GM19438 (cell line): ENCODE results near the gene NAPB.
"Not testable (repeated sequence)": the region's sequence is repeated elsewhere in the genome, so short reads cannot be mapped to it uniquely, and the experiment has no call there.

ENCODE experiments used
- ATAC-seq: cut with Tn5 transposase; IDR thresholded peaks from one replicate; pipeline ENCODE4 v1.9.1; 2021; ENCODE audit warnings: low read depth; ENCODE audit not compliant: unreplicated experiment

The NAPB gene

DNA sequence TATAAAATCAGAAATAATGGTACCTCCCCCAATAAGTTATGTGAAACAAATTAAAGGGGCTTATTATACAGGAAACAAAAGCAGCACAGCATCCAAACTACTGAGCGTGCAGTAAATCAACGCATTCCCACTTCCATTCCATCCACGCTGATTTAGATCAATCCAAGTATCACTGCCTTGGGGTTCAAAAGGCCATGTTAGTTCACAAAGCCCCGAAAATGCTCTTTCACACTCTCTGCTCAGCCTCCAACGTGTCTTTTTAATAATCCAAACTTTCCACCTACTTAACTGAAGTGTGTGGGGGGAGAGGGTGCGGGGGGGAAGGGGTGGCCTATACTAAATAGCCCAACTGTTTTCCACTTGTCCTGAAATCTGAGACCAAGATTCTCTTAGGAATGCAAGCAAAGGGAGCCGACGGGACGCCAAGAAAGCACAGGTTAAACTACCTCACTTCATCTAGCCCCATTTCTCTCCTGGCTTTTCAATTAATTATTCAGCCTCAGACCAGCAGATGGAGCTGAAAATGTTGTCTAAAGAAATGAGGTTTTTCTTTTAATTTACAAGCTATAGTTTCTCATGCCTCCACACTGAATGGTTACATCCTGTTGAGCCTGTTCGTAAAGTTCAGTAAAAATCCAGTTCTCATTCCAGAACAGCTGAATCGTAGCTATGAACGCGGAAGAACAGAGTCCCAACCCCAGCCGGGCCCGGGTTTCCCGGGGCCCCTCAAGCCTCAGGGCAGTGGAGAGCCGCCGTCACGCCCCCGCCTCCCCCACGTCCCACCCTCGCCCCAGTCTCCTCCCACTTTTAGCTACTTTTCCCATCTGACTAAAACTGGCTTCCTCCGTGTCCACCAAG lies 71.7 kb downstream of the NAPB start:
- ATAC-seq: peak; percentile 48

DNA sequence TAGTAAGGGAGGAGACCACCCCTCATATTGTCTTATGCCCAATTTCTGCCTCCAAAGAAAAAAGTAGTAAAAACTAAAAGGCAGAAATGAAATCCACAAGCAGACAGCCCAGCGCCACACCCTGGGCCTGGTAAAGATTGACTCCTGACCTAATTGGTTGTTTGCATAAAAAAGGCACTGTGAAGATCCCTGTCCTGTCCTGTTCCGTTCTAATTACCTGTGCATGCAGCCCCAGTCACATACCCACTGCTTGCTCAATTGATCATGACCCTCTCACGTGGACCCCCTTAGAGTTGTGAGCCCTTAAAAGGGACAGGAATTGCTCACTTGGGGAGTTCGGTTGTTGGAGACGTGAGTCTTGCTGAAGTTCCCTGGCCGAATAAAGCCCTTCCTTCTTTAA lies 72.8 kb downstream of the NAPB start:
- not testable (repeated sequence) for ATAC-seq

DNA sequence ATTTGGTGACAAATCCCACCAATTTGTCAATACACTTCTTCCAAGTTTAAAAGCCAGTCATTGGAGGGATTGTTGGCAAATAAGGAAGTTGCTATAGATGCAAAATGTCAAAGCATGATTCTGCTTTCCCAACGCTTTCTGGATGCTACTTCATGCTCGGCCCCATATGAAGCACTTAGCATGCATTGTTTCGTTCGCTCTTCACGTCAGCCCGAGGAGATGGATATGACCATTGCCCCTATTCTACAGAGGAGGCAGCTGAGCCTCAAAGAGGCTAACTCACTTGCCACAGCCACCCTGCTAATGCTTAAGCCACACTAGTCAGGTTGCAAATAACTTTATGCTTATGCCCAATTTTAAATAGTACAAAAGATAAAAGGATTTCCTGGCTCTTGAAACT lies 73.5 kb downstream of the NAPB start:
- ATAC-seq: no peak

DNA sequence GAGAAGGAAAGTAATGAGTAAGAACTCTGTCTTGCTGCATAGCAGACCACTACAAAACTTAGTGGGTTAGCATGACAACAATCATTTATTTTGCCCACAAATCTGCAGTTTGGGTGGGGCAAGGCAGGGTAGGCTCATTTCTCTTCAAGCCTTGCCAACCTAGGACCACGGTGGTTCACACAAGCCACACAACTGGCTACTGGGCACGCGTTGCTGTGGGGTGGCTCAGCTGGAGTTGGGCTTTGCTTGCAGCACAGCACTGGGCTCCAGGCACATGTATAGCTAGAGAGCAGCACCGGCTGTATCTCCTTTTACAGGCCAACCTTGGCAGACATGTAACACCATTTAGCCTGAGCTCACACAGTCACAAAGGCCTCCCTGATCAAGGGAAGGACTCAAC lies 75.3 kb downstream of the NAPB start:
- no peak for ATAC-seq

DNA sequence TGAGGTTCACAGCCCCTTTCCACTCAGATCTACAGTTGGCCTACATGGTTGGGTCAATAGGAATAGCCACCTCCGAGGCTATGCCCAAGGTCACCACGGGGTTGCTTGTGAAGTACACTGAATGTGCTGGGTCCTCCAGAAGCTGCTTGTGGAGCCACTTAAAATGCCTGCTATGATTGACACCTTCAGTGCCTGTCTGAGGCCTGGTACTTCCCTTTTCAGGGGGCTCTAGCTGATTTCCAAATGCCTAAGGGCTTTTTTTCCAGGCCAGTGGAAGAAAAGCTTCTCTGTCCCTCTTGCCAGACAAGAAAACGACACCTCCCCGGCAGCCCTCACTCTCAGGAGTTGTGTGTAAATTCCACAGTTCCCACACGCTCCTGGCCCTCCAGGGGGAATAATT lies 77.0 kb downstream of the NAPB start:
- ATAC-seq: no peak

DNA sequence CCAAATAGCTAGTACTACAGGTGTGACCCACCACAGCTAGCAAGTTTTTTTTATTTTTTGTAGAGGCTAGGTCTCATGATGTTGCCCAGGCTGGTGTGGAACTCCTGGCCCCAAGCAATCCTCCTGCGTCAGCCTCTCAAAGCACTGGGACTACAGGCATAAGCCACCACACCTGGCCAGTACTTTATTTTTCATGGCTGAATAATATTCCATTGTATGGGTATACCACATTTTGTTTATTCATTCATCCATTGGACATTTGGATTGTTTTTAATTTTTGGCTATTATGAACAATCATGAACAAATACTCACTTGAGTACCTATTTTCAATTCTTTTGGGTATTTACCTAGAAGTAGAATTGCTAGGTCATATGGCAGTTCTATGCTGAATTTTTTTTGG lies 77.7 kb downstream of the NAPB start:
- ATAC-seq: no peak

DNA sequence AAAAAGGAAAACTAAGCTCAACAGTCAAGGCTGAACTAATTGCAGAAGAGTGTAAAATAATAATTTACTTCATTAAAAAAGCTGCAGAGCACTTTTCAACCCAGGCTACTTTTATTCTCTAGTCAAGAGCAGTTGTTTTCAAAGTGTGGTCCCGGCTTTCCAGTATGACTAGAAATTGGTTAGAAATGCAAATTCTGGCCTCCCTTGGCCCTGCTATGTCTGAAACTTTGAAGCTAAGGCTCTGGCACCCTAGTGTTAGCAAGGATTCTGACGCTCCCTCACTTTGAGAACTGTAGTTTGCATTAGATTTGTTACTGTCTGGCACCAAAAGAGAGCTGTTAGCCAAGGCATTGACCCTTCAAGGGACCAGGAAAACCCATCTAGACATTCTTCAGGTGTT lies 80.2 kb downstream of the NAPB start:
- ATAC-seq: peak; percentile 75

DNA sequence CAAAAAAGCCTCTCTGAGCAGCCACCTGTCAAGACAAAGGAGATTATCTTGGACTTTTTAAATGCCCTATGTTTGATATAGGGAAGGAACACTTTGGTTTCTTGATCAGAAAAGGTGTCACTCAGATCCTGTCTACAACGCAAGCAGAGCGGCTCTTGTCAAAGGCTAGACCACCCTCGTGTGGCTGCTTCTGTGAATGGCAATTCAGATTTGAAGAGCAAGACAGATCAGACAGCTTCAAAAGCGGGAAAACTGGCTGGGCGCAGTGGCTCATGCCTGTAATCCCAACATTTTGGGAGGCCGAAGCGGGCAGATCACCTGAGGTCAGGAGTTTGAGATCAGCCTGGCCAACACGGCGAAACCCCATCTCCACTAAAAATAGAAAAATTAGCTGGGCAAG lies 80.8 kb downstream of the NAPB start:
- ATAC-seq: no peak

DNA sequence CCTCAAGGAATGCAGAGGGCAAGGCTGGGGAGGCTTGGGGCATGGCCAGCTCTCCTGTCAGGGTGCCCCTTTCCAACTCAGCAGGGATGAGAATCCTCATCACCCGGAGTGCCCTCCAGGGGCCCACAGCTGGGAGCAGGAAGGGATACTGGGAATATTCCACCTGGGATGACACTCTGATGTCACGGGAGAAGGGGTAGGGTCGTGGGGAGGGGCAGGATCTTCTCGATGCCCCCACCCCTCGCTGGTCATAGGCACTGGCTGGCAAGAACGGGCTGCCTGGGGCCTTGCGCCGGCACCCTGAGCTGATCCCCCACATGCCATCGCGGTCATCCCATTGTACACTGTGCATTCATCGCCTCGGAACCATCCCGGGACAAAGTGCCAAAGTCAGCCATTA lies 81.3 kb downstream of the NAPB start:
- ATAC-seq: no peak

DNA sequence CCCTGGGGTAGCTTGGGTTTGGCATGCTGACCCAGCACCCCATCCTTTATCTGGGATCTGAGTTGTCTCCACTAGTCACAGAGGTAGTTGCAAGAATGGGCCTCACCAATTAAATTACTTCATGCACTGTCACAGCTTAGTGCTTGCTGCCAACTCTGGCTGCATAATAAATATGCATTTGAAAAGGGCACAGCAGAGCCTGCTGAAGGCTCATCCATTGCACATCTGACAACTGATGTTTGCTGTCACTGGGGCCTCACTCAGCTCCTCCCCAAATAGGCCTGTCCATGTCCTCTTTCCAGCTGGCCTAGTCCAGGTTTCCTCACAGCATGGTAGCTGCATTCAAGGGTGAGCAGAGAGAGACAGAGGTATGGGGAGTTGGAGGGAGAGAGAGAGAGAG lies 84.0 kb downstream of the NAPB start:
- no peak for ATAC-seq

DNA sequence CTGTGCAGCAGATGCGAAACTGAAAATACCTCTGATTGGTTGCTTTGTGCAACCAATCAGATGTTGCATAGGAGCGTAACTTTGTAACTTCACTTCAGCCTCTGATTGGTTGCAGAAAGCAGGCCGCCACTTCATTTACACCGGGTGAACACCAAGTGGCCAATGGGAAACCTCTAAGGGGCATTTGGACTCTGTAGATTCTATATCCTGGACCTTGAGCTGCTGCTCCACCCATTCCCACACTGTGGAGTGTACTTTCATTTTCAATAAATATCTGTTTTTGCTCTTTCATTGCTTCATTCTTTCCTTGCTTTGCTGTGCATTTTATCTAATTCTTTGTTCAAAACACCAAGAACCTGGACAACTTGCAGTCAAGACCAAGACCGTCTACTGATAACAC lies 84.8 kb downstream of the NAPB start:
- ATAC-seq: no peak

DNA sequence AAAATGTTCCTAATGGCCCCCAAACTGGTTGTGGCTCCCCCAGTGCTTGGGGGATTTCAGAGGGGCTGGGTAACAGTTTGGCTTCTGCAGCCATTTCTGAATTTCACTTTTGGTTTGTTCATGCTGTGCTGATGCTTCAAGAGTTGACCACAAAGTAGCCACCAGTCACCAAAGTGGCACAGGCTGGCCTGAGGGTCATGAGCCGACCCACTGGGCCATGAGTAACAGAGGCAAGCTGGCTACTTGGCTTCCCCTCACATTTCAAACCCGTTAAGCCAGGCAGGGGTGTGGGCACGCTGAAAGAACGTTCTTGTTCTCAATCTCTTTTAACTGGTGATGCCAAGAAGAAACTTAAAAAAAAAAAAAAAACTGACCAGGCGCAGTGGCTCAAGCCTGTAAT lies 85.8 kb downstream of the NAPB start:
- ATAC-seq: no peak

DNA sequence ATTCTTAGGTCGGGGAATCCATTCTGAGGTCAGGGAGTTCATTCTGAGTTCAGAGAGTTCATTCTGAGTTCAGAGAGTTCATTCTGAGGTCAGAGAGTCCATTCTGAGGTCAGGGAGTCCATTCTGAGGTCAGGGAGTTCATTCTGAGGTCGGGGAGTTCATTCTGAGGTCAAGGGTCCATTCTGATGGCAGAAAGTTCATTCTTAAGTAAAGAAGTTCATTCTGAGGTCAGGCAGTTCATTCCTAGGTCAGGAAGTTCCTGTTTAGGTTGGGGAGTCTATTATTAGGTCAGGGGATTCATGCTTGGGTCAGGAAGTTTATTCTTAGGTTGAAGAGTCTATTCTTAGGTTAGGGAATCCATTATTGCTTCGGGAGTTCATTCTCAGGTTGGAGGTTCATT lies 87.2 kb downstream of the NAPB start:
- ATAC-seq: no peak

DNA sequence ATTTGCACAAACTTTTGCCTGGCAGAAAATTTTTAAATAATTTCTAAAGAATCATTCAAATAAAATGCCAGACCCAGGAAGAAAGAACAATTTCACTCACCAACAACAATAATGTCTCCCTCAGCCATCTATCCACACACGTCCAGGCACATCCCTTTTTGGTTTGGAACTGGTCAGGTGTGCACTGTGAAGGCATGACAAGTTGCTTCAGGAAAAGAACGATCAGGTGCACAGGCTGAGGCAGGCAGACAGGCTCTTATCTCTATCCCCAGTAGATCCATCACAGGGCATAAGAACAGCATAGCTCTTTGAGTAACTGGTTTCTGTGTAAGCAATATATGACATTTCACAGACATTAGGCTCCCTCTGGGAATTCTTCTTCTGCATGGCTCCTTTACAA lies 88.8 kb downstream of the NAPB start:
- no peak for ATAC-seq

DNA sequence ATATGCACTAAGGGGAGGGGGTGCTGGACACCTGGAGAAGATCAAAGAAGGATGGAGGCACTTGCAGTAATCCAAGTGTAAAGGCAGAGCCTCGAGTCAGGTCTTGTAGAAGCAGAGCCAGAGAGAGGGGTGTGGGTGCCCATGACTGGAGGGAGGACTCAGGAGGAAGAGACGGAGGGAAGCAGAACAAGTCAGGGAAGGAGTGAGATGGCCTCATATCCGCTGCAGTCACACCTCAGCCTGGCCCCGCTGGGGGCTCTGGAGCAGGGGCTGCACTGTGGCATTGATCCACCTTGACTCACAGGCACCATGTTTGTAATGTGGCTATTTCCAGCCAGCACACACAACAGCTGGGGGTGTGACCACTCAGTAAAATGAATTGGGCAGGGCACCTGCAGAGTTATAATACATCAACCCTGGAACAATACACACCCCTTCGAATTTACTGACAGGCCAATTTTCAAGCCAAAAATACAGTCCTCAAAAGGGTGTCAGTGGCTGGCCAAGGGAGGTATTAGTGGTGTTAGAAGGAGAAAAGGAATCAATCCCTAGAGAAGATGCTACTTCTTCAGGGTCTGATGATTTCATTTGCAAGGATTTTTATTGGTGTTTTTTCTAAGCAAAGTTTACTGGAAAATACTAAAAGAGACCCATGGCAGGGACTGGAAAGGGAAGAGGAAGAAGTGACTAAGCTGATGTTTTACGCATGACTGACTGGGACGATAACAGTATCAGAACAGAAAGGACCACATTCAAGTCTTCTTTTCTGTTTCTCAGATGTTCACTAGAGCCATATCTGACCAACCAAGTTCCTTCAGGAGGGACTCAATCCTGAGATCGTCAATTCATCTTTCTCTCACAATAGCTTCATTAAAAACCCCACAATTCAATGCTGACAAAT lies 89.6 kb downstream of the NAPB start:
- ATAC-seq: no peak

DNA sequence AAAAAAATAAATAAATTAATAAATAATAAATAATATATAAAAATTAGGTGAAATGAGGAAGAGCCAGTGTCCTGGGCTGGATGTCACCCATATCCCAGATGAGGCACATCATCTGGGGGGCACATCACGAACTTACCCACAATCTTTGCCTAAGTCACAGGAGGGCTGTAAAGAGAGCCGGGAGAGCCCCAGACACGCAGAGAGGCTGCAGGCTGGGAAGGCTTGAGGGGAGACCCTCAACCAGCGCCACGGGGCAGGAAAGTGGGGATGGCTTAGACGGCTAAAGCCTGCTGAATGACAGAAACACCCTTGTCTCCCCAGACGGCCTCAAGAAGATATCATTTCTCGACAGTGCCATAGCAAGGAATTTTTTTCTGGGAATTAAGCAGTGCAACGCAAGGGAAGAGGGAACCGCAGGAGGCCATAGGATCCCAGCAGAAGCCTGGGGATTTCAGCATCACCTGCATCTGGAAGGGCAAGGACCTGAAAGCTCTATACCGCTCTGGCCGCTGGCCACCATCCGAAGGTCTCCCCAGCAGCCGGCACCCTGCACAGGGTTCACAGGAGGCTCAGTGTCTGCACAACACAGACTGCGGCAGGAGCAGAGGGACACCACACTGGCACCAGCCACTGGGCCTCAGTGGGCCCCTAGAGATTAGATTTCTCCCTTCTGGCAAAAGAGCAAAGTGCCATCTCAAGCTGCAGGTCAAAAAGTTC lies 93.5 kb downstream of the NAPB start:
- no peak for ATAC-seq

DNA sequence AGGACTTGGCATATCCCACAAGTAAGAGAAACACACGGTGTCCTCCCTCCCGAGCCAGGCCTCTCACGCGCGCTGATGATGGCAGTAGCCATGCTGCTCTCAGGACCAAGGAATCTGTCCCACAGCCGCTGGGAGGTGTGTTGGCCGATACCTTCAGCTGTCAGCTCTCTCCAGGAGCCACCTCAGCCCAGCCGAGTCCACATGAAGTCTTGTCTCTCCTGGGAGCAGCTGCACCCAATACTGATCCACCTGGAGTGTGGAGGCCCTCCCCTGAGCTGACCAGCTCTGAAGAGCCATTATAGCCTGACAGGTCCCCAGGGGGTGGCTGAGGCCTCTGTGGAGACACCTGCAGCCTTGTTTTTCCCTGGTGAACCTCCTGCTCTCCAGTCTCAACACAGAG lies 94.5 kb downstream of the NAPB start:
- ATAC-seq: no peak

DNA sequence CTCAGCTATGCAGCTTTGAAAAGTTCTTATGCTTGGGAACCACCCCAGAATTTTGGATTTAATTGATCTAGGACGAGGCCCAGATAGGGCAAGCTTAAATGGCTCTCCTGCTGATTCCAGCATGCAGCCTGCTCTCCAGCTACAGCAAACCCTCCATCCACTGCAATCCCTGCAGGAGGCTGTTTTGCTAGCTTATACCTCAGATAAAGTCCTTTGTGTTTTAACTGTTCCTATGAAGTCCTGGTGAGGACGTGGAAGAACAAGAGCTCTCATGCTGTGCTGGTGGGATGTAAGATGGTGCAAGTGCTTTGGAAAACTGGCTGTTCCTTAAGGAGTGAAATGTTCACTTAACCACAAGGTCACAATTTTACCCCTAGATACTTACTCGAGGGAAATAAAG lies 96.2 kb downstream of the NAPB start:
- ATAC-seq: no peak
